ENCODE data around the gene CARHSP1. TPM values are rescaled to one million over a fixed set of nuclear protein-coding genes. Genes with fewer than 3 reads are reported as not detected.

Gene CARHSP1
- total and polyA plus RNA-seq, 2 of the 4 experiments (the other 2 are of a cell fraction): 121 to 138 TPM

GRCh38 chr16:8888951-8889892 is 20.4 kb upstream of the CARHSP1 start:
- dilution Hi-C loops (cut with HindIII; ENCODE audit: low sequenced_read_pairs, unreplicated experiment) (no loop called here), intact Hi-C loops (cut with micrococcal nuclease) (loop anchor here (5.0 to 10.0 kb wide), 2 partner anchors 56 to 118 kb away; no protein-coding TSS in a partner anchor), in situ Hi-C loops (cut with MboI; ENCODE audit: low sequenced_read_pairs) (no loop called here)
- no peak overlapping the region for H2BK5ac ChIP-seq (ENCODE audit: low read depth, low read length, poor library complexity, severe bottlenecking)
- H3K9ac ChIP-seq (ENCODE audit: low read depth, low read length): no peak overlapping the region
- CTCF ChIA-PET: interaction anchor here (0.5 to 1.1 kb wide), 3 partner anchors 9 to 78 kb away, joined by 3 to 4 read pairs (median 4); no protein-coding TSS in a partner anchor
- H3K23ac ChIP-seq (ENCODE audit: low read depth, low read length): no peak overlapping the region
- peaks cover 33% of the 10 kb centered on the region for H3K9me1 ChIP-seq (ENCODE audit: insufficient read depth, low read length)
- H3K56ac ChIP-seq (ENCODE audit: extremely low read depth, insufficient read depth, low read length): no peak overlapping the region
- peak overlapping the region; percentile 44 for H2AFZ ChIP-seq (replicated peaks; ENCODE audit: low read length, poor library complexity)
- H2AK5ac ChIP-seq (ENCODE audit: low read depth, low read length): no peak overlapping the region
- H3K36me3 ChIP-seq (ENCODE audit: control insufficient read depth, insufficient read depth, low read length): peaks cover 37% of the 10 kb centered on the region
- no peak overlapping the region for H3K27ac ChIP-seq (ENCODE audit: insufficient read depth, low read length)
- no peaks in the 10 kb centered on the region for H3K27me3 ChIP-seq (ENCODE audit: control insufficient read depth, insufficient read depth, low read length)
- no peak overlapping the region for H4K5ac ChIP-seq (ENCODE audit: low read depth, low read length)
- no TSS peak for BruUV-seq (replicated peaks)
- H3K18ac ChIP-seq (ENCODE audit: low read depth, low read length): no peak overlapping the region
- H4K91ac ChIP-seq (ENCODE audit: insufficient read depth, low read depth, low read length): no peak overlapping the region
- peaks cover 25% of the 10 kb centered on the region for H3K4me1 ChIP-seq (ENCODE audit: control insufficient read depth, insufficient read depth, low read length)
- H3K4me3 ChIP-seq (ENCODE audit: insufficient read depth, low read depth, low read length): no peak overlapping the region
- no peak overlapping the region for H3K4me2 ChIP-seq (ENCODE audit: low read depth, low read length)
- peak overlapping the region; percentile 31 for H2AK9ac ChIP-seq (replicated peaks; ENCODE audit: low read depth, low read length, poor library complexity)
- DNase-seq (no peak), ATAC-seq (ENCODE audit: low read depth) (no peak)
- no peak overlapping the region for H4K8ac ChIP-seq (ENCODE audit: low read depth in 2 of 2, low read length in 2 of 2)
- no peak overlapping the region for H2BK15ac ChIP-seq (ENCODE audit: low read depth, low read length)
- no peak overlapping the region for H2BK20ac ChIP-seq (ENCODE audit: low read depth, low read length)
- 87% methylated on average over 9 of the region's 23 CpGs; no CpG with 5 or more reads in 1 of the 2 experiments for WGBS, 2 experiments (ENCODE audit: extremely low coverage in 2 of 2, insufficient read length in 1 of 2)
- H3K4ac ChIP-seq (ENCODE audit: low read depth, low read length): no peak overlapping the region
- no peak overlapping the region for H3K14ac ChIP-seq (replicated peaks; ENCODE audit: low read depth, low read length)
- no peaks in the 10 kb centered on the region for H3K9me3 ChIP-seq (ENCODE audit: control insufficient read depth, insufficient read depth, low read length)
- POLR2A ChIA-PET (ENCODE audit: unreplicated experiment): no interaction called here
- H4K20me1 ChIP-seq (ENCODE audit: insufficient read depth, low read length): peaks cover 38% of the 10 kb centered on the region
- H2BK120ac ChIP-seq (ENCODE audit: low read depth, low read length): no peak overlapping the region
- peaks cover 18 to 66% of the 10 kb centered on the region in 2 experiments; a peak in 3 of 4 replicates for H3K79me1 ChIP-seq (ENCODE audit: low read depth in 1 of 2, low read length in 2 of 2)
- TF ChIP-seq RCOR1 (IDR thresholded peaks at IDR 0.05; ENCODE audit: insufficient replicate concordance, low read length): no peak
- no peak for TF ChIP-seq MXI1 (IDR thresholded peaks at IDR 0.05; ENCODE audit: borderline replicate concordance, low read depth, low read length)
- TF ChIP-seq NFE2L2 (IDR thresholded peaks at IDR 0.05; ENCODE audit: low read depth, low read length): no peak
- no peak for TF ChIP-seq MAFK (IDR thresholded peaks at IDR 0.05; ENCODE audit: low read depth, low read length)
- TF ChIP-seq, protein P1, sequence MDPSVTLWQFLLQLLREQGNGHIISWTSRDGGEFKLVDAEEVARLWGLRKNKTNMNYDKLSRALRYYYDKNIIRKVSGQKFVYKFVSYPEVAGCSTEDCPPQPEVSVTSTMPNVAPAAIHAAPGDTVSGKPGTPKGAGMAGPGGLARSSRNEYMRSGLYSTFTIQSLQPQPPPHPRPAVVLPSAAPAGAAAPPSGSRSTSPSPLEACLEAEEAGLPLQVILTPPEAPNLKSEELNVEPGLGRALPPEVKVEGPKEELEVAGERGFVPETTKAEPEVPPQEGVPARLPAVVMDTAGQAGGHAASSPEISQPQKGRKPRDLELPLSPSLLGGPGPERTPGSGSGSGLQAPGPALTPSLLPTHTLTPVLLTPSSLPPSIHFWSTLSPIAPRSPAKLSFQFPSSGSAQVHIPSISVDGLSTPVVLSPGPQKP (IDR thresholded peaks at IDR 0.05; ENCODE audit: borderline replicate concordance, low read depth, low read length): no peak
- TF ChIP-seq CEBPB (IDR thresholded peaks at IDR 0.05; ENCODE audit: low read depth, low read length): no peak
- TF ChIP-seq FOS (IDR thresholded peaks at IDR 0.05; ENCODE audit: low read depth, low read length): no peak
- no peak for TF ChIP-seq BHLHE40 (IDR thresholded peaks at IDR 0.05; ENCODE audit: low read depth, low read length)
- no peak for TF ChIP-seq CHD1 (IDR thresholded peaks at IDR 0.05; ENCODE audit: low read depth, low read length)
- TF ChIP-seq RFX5 (IDR thresholded peaks at IDR 0.05; ENCODE audit: low read depth, low read length): no peak
- TF ChIP-seq CTCF (conservative IDR thresholded peaks at IDR 0.05; ENCODE audit: low read depth, low read length): no peak
- TF ChIP-seq MAZ (IDR thresholded peaks at IDR 0.05; ENCODE audit: borderline replicate concordance, low read depth, low read length): no peak
- no peak for TF ChIP-seq USF2 (IDR thresholded peaks at IDR 0.05; ENCODE audit: low read depth, low read length)
- TF ChIP-seq RAD21 (IDR thresholded peaks at IDR 0.05; ENCODE audit: low read length): no peak
